SK-N-SH treated with all-trans-retinoic acid at 6 μM for 48 hours (cell line): ENCODE measurements around the gene WDR19.
"Not testable (repeated sequence)": the region's sequence is repeated elsewhere in the genome, so short reads cannot be mapped to it uniquely, and the experiment has no call there.

ENCODE experiments used
- ATAC-seq: fragments of 200-7000 bp; cut with Tn5 transposase; 3 replicates; pipeline ENCODE4 v1.9.1; 2020; ENCODE audit warnings: mild to moderate bottlenecking, moderate library complexity
- ARNTL ChIP-seq: fragments of 450-650 bp; formaldehyde crosslinking; IDR thresholded peaks from 2 replicates; pipeline ENCODE4 v1.5.0; 2020; ENCODE audit warnings: low read depth, mild to moderate bottlenecking, moderate library complexity, borderline replicate concordance
- BACH2 ChIP-seq: fragments of 250-450 bp; sonication (Bioruptor Pico); IDR thresholded peaks from 2 replicates; pipeline ENCODE4 v1.9.0; 2021; ENCODE audit warnings: mild to moderate bottlenecking, borderline replicate concordance
- CREB5 ChIP-seq: fragments of 250-450 bp; sonication (Bioruptor Pico); IDR thresholded peaks from 2 replicates; pipeline ENCODE4 v1.5.1; 2020; ENCODE audit warnings: low read depth, mild to moderate bottlenecking, moderate library complexity
- CSDC2 ChIP-seq: fragments of 250-450 bp; sonication (Bioruptor Pico); IDR thresholded peaks from 2 replicates; pipeline ENCODE4 v1.5.0; 2020; ENCODE audit warnings: mild to moderate bottlenecking, moderate library complexity
- CSRNP3 ChIP-seq: fragments of 250-450 bp; sonication (Bioruptor Pico); IDR thresholded peaks from 2 replicates; pipeline ENCODE4 v1.5.1; 2021; ENCODE audit warnings: mild to moderate bottlenecking, moderate library complexity
- ESRRG ChIP-seq: fragments of 250-450 bp; sonication (Bioruptor Pico); IDR thresholded peaks from 2 replicates; pipeline ENCODE4 v1.6.1; 2021; ENCODE audit warnings: mild to moderate bottlenecking
- GLIS3 ChIP-seq: fragments of 250-450 bp; sonication (Bioruptor Pico); IDR thresholded peaks from 2 replicates; pipeline ENCODE4 v1.5.0; 2020; ENCODE audit warnings: mild to moderate bottlenecking, moderate library complexity
- PATZ1 ChIP-seq: fragments of 250-450 bp; sonication (Bioruptor Pico); IDR thresholded peaks from 2 replicates; pipeline ENCODE4 v1.8.0; 2020; ENCODE audit warnings: mild to moderate bottlenecking, moderate library complexity, borderline replicate concordance
- POU6F1 ChIP-seq: fragments of 250-450 bp; sonication (Bioruptor Pico); IDR thresholded peaks from 2 replicates; pipeline ENCODE4 v1.8.0; 2021; ENCODE audit warnings: low read depth, mild to moderate bottlenecking, moderate library complexity, borderline replicate concordance
- RARB ChIP-seq: fragments of 250-450 bp; sonication (Bioruptor Pico); IDR thresholded peaks from 2 replicates; pipeline ENCODE4 v1.8.0; 2021; ENCODE audit warnings: mild to moderate bottlenecking, moderate library complexity
- SNAI2 ChIP-seq: fragments of 250-450 bp; sonication (Bioruptor Pico); IDR thresholded peaks from 2 replicates; pipeline ENCODE4 v1.5.0; 2020; ENCODE audit warnings: mild to moderate bottlenecking, moderate library complexity
- TCF4 ChIP-seq: fragments of 250-450 bp; sonication (Bioruptor Pico); IDR thresholded peaks from 2 replicates; pipeline ENCODE4 v1.8.0; 2021; ENCODE audit warnings: mild to moderate bottlenecking, moderate library complexity, borderline replicate concordance
- TOX ChIP-seq: fragments of 250-450 bp; sonication (Bioruptor Pico); IDR thresholded peaks from 2 replicates; pipeline ENCODE4 v1.8.0; 2021; ENCODE audit warnings: mild to moderate bottlenecking, moderate library complexity, borderline replicate concordance
- ZC3H10 ChIP-seq: fragments of 250-450 bp; sonication (Bioruptor Pico); IDR thresholded peaks from 2 replicates; pipeline ENCODE4 v1.5.1; 2021; ENCODE audit warnings: mild to moderate bottlenecking, moderate library complexity
- ZFP30 ChIP-seq: fragments of 450-650 bp; formaldehyde crosslinking; IDR thresholded peaks from 2 replicates; pipeline ENCODE4 v1.5.0; 2022; ENCODE audit warnings: mild to moderate bottlenecking, moderate library complexity
- ZNF70 ChIP-seq: fragments of 450-650 bp; formaldehyde crosslinking; IDR thresholded peaks from 2 replicates; pipeline ENCODE4 v1.5.0; 2020; ENCODE audit warnings: mild to moderate bottlenecking, moderate library complexity

The WDR19 gene

GRCh38 chr4:39256436-39256835, 74.1 kb downstream of the WDR19 start:
- ATAC-seq, result no peak
- TF ChIP-seq ESRRG (CRISPR knock-in tag) (no peak), ZC3H10 (no peak), PATZ1 (CRISPR knock-in tag) (no peak), CREB5 (no peak), ARNTL (CRISPR knock-in tag) (no peak), GLIS3 (CRISPR knock-in tag) (no peak), POU6F1 (CRISPR knock-in tag) (no peak)

- ATAC-seq, result no peak
- TF ChIP-seq CSRNP3 (CRISPR knock-in tag) (no peak), ZFP30 (CRISPR knock-in tag) (no peak), RARB (CRISPR knock-in tag) (no peak), TOX (CRISPR knock-in tag) (no peak), GLIS3 (CRISPR knock-in tag) (no peak), ZNF70 (CRISPR knock-in tag) (no peak)
Measured at GRCh38 chr4:39259571-39260330, 77.4 kb downstream of the WDR19 start.

GRCh38 chr4:39263895-39264294, 81.6 kb downstream of the WDR19 start:
- TF ChIP-seq BACH2 (CRISPR knock-in tag), result no peak
- no peak for TF ChIP-seq ESRRG (CRISPR knock-in tag)
- no peak for TF ChIP-seq TOX (CRISPR knock-in tag)
- TF ChIP-seq GLIS3 (CRISPR knock-in tag), result no peak
- no peak for TF ChIP-seq ARNTL (CRISPR knock-in tag)
- TF ChIP-seq TCF4 (CRISPR knock-in tag), result no peak
- TF ChIP-seq, all 23 proteins: peak for 0
- no peak for ATAC-seq

- no peak for ATAC-seq
- TF ChIP-seq PATZ1 (CRISPR knock-in tag), result no peak
- TF ChIP-seq SNAI2 (CRISPR knock-in tag), result no peak
- no peak for TF ChIP-seq CSDC2
- no peak for TF ChIP-seq CREB5
- no peak for TF ChIP-seq ZC3H10
- no peak for TF ChIP-seq ZNF70 (CRISPR knock-in tag)
- TF ChIP-seq ZFP30 (CRISPR knock-in tag), result no peak
- no peak for TF ChIP-seq CSRNP3 (CRISPR knock-in tag)
Measured at GRCh38 chr4:39274503-39274902, 92.2 kb downstream of the WDR19 start.

- not testable (repeated sequence) for ATAC-seq
Measured at GRCh38 chr4:39277661-39278060, 95.3 kb downstream of the WDR19 start.
